ENCODE results near the gene TUBAL3. TPM values are rescaled to one million over a fixed set of nuclear protein-coding genes. Genes with fewer than 3 reads are reported as not detected.
"Not testable (repeated sequence)": the region's sequence is repeated elsewhere in the genome, so short reads cannot be mapped to it uniquely, and the experiment has no call there.

TUBAL3 gene
- total RNA-seq, 2 experiments from 2014 or later, result not detected

- CTCF ChIA-PET, result interaction anchor here (1.1 to 1.9 kb wide), 2 partner anchors 9 to 10 kb away, joined by 4 read pairs; no protein-coding TSS in a partner anchor
- H3K4me3 Mint-ChIP-seq, result no peak overlapping the region
- H3K36me3 Mint-ChIP-seq (ENCODE audit: low read depth), result peaks cover 38% of the 10 kb centered on the region
- POLR2A ChIA-PET, result no interaction called here
- H3K27me3 Mint-ChIP-seq, result no peaks in the 10 kb centered on the region
- peaks cover 21% of the 10 kb centered on the region for H3K9me3 Mint-ChIP-seq
- H3K27ac Mint-ChIP-seq, result no peak overlapping the region
- peaks cover 16% of the 10 kb centered on the region for H3K4me1 Mint-ChIP-seq
- no peak for DNase-seq
These were observed 12.4 kb upstream of the TUBAL3 start for GRCh38 chr10:5416981-5417380.

GRCh38 chr10:5413012-5413938, 8.6 kb upstream of the TUBAL3 start:
- no peak overlapping the region for H3K4me3 Mint-ChIP-seq
- H3K4me1 Mint-ChIP-seq, result peaks cover 10% of the 10 kb centered on the region
- H3K27me3 Mint-ChIP-seq, result peaks cover 23% of the 10 kb centered on the region
- ChIA-PET POLR2A (no interaction called here), CTCF (interaction anchor here (1.0 to 1.1 kb wide), 2 partner anchors 12 to 210 kb away, joined by 3 read pairs; no protein-coding TSS in a partner anchor)
- H3K27ac Mint-ChIP-seq, result peak overlapping the region; percentile 15
- DNase-seq, result no peak
- peaks cover 8% of the 10 kb centered on the region for H3K9me3 Mint-ChIP-seq
- peaks cover 24% of the 10 kb centered on the region for H3K36me3 Mint-ChIP-seq (ENCODE audit: low read depth)

GRCh38 chr10:5412277-5412941, 7.8 kb upstream of the TUBAL3 start, which contains the start of gene NET1:
Gene NET1 (plus strand): TSS chr10:5412557. CDS start chr10:5412693, 136 bp downstream.
- ChIA-PET CTCF (interaction anchor here (1.1 kb wide), 1 partner anchor 211 kb away, joined by 3 read pairs; no protein-coding TSS in a partner anchor), POLR2A (interaction anchor here (0.5 kb wide), 1 partner anchor 572 kb away, joined by 5 read pairs; no protein-coding TSS in a partner anchor)
- peak; percentile 77 for DNase-seq
- H3K4me3 Mint-ChIP-seq, result no peak within 1 kb of the TSS
- peak within 1 kb of the TSS; percentile 69 for H3K27ac Mint-ChIP-seq
- peaks cover 4% of the 10 kb centered on the region for H3K9me3 Mint-ChIP-seq
- H3K4me1 Mint-ChIP-seq, result peaks cover 10% of the 10 kb centered on the region
- H3K27me3 Mint-ChIP-seq, result peaks cover 27% of the 10 kb centered on the region
- peaks cover 19% of the 10 kb centered on the region for H3K36me3 Mint-ChIP-seq (ENCODE audit: low read depth)

- Mint-ChIP-seq H3K27ac (no peak overlapping the region), H3K27me3 (peaks cover 27% of the 10 kb centered on the region), H3K9me3 (peaks cover 4% of the 10 kb centered on the region), H3K4me3 (no peak overlapping the region), H3K4me1 (peaks cover 10% of the 10 kb centered on the region), H3K36me3 (ENCODE audit: low read depth) (peaks cover 14% of the 10 kb centered on the region)
- CTCF ChIA-PET, result no interaction called here
- POLR2A ChIA-PET, result no interaction called here
- no peak for DNase-seq
These were observed 7.3 kb upstream of the TUBAL3 start for GRCh38 chr10:5411941-5412276.

GRCh38 chr10:5410787-5411186, 6.2 kb upstream of the TUBAL3 start:
- H3K9me3 Mint-ChIP-seq; H3K36me3 Mint-ChIP-seq (ENCODE audit: low read depth); H3K4me3 Mint-ChIP-seq; POLR2A ChIA-PET; H3K27ac Mint-ChIP-seq; H3K4me1 Mint-ChIP-seq; DNase-seq: not testable (repeated sequence)
- CTCF ChIA-PET, result interaction anchor here (0.6 to 1.7 kb wide), 3 partner anchors 120 to 561 kb away, joined by 3 to 5 read pairs (median 4); partner anchors contain the start of gene AKR1C3
- H3K27me3 Mint-ChIP-seq, result peaks cover 27% of the 10 kb centered on the region

GRCh38 chr10:5406918-5407317, 2.3 kb upstream of the TUBAL3 start:
- H3K9me3 Mint-ChIP-seq, result peaks cover 4% of the 10 kb centered on the region
- no peak overlapping the region for H3K27ac Mint-ChIP-seq
- peaks cover under 1% of the 10 kb centered on the region for H3K4me1 Mint-ChIP-seq
- no peak for DNase-seq
- ChIA-PET CTCF (interaction anchor here (0.8 kb wide), 2 partner anchors 9 to 10 kb away, joined by 3 to 4 read pairs; no protein-coding TSS in a partner anchor), POLR2A (no interaction called here)
- H3K36me3 Mint-ChIP-seq (ENCODE audit: low read depth), result peaks cover 2% of the 10 kb centered on the region
- H3K4me3 Mint-ChIP-seq, result no peak overlapping the region
- H3K27me3 Mint-ChIP-seq, result peaks cover 32% of the 10 kb centered on the region

GRCh38 chr10:5402798-5403197, 1.8 kb downstream of the TUBAL3 start:
- Mint-ChIP-seq H3K27ac (no peak overlapping the region), H3K9me3 (no peaks in the 10 kb centered on the region), H3K4me3 (no peak overlapping the region), H3K4me1 (no peaks in the 10 kb centered on the region), H3K27me3 (peaks cover 10% of the 10 kb centered on the region), H3K36me3 (ENCODE audit: low read depth) (no peaks in the 10 kb centered on the region)
- CTCF ChIA-PET, result interaction anchor here (0.6 kb wide), 1 partner anchor 517 kb away, joined by 3 read pairs; no protein-coding TSS in a partner anchor
- no peak for DNase-seq
- POLR2A ChIA-PET, result no interaction called here

- Mint-ChIP-seq H3K27ac (no peak overlapping the region), H3K36me3 (ENCODE audit: low read depth) (no peaks in the 10 kb centered on the region), H3K4me1 (no peaks in the 10 kb centered on the region), H3K27me3 (peaks cover 16% of the 10 kb centered on the region), H3K9me3 (no peaks in the 10 kb centered on the region), H3K4me3 (no peak overlapping the region)
- DNase-seq, result no peak
- ChIA-PET POLR2A (no interaction called here), CTCF (interaction anchor here (0.6 to 1.2 kb wide), 4 partner anchors 19 to 551 kb away, joined by 3 to 4 read pairs (median 3); no protein-coding TSS in a partner anchor)
These were observed 4.0 kb downstream of the TUBAL3 start for GRCh38 chr10:5400468-5401240.

- H3K36me3 Mint-ChIP-seq (ENCODE audit: low read depth), result no peaks in the 10 kb centered on the region
These were observed 5.3 kb downstream of the TUBAL3 start for GRCh38 chr10:5399332-5399731.

GRCh38 chr10:5396556-5397300, 7.9 kb downstream of the TUBAL3 start:
- POLR2A ChIA-PET, result interaction anchor here (0.5 kb wide), 1 partner anchor 25 kb away, joined by 3 read pairs; no protein-coding TSS in a partner anchor
- H3K36me3 Mint-ChIP-seq (ENCODE audit: low read depth), result no peaks in the 10 kb centered on the region

More at GRCh38 chr10:5399332-5399731, 5.3 kb downstream of the TUBAL3 start:
- no peaks in the 10 kb centered on the region for H3K9me3 Mint-ChIP-seq
- H3K4me1 Mint-ChIP-seq, result no peaks in the 10 kb centered on the region
- CTCF ChIA-PET, result interaction anchor here (1.0 kb wide), 1 partner anchor 19 kb away, joined by 4 read pairs; no protein-coding TSS in a partner anchor
- no peak overlapping the region for H3K4me3 Mint-ChIP-seq
- H3K27ac Mint-ChIP-seq, result no peak overlapping the region
- H3K27me3 Mint-ChIP-seq, result peaks cover 15% of the 10 kb centered on the region
- DNase-seq, result no peak
- POLR2A ChIA-PET, result no interaction called here

GRCh38 chr10:5395168-5395567, 9.5 kb downstream of the TUBAL3 start:
- ChIA-PET POLR2A (no interaction called here), CTCF (interaction anchor here (1.5 kb wide), 1 partner anchor 54 kb away, joined by 4 read pairs; no protein-coding TSS in a partner anchor)
- peaks cover 20% of the 10 kb centered on the region for H3K9me3 Mint-ChIP-seq

More at GRCh38 chr10:5396556-5397300, 7.9 kb downstream of the TUBAL3 start:
- CTCF ChIA-PET, result interaction anchor here (0.8 to 1.0 kb wide), 3 partner anchors 10 to 96 kb away, joined by 3 read pairs; no protein-coding TSS in a partner anchor
- Mint-ChIP-seq H3K4me1 (no peaks in the 10 kb centered on the region), H3K27ac (no peak overlapping the region), H3K9me3 (peaks cover 6% of the 10 kb centered on the region), H3K27me3 (peaks cover 11% of the 10 kb centered on the region), H3K4me3 (no peak overlapping the region)
- DNase-seq, result no peak

More at GRCh38 chr10:5395168-5395567, 9.5 kb downstream of the TUBAL3 start:
- Mint-ChIP-seq H3K4me3 (no peak overlapping the region), H3K36me3 (ENCODE audit: low read depth) (peaks cover 4% of the 10 kb centered on the region), H3K27me3 (peaks cover 11% of the 10 kb centered on the region), H3K27ac (no peak overlapping the region), H3K4me1 (no peaks in the 10 kb centered on the region)
- no peak for DNase-seq

All from activated CD4-positive, alpha-beta T cell treated with anti-CD3 and anti-CD28 coated beads, Interleukin-2, amount 10 ng/mL, durations not matched to agents 7 days and 5 days (primary cell).